ENCODE data around the gene PXN. TPM values are rescaled to one million over a fixed set of nuclear protein-coding genes. Genes with fewer than 3 reads are reported as not detected.
"Not testable (repeated sequence)": the region's sequence is repeated elsewhere in the genome, so short reads cannot be mapped to it uniquely, and the experiment has no call there.

Gene PXN
- total RNA-seq, 1 experiment from 2014 or later: 256 TPM

GRCh38 chr12:120199595-120200306 is 65.8 kb downstream of the PXN start:
- BruUV-seq (replicated peaks): no TSS peak
- ChIA-PET CTCF (interaction anchor here (0.7 to 9.7 kb wide), 9 partner anchors 8 to 115 kb away, joined by 3 to 90 read pairs (median 4); partner anchors contain the start of gene PXN), POLR2A (interaction anchor here (0.7 to 10.9 kb wide), 23 partner anchors 8 to 1605 kb away, joined by 3 to 257 read pairs (median 7); partner anchors contain the start of genes BICDL1, PXN, RAB35 and RNU4-1)
- Mint-ChIP-seq H3K36me3 (ENCODE audit: insufficient read depth, unreplicated experiment) (peaks cover 74% of the 10 kb centered on the region), H3K4me1 (ENCODE audit: insufficient read depth, unreplicated experiment) (peaks cover 29% of the 10 kb centered on the region), H3K9me3 (ENCODE audit: unreplicated experiment) (no peaks in the 10 kb centered on the region), H3K4me3 (ENCODE audit: unreplicated experiment) (peak overlapping the region; percentile 84), H3K27ac (ENCODE audit: low read depth, unreplicated experiment) (peak overlapping the region; percentile 98), H3K27me3 (ENCODE audit: insufficient read depth, unreplicated experiment) (no peaks in the 10 kb centered on the region)
- peak; percentile 88 for DNase-seq (ENCODE audit: unreplicated experiment)
- intact Hi-C loops (cut with micrococcal nuclease): loop anchor here (5.0 kb wide), 1 partner anchor 82 kb away; the partner anchor contains the start of gene RAB35
- TF ChIP-seq CTCF (IDR thresholded peaks at IDR 0.05; ENCODE audit: unreplicated experiment): no peak

- CTCF ChIA-PET: interaction anchor here (6.2 to 9.7 kb wide), 2 partner anchors 29 to 65 kb away, joined by 86 to 90 read pairs; partner anchors contain the start of gene PXN
- H3K36me3 Mint-ChIP-seq (ENCODE audit: insufficient read depth, unreplicated experiment): peaks cover 80% of the 10 kb centered on the region
- DNase-seq (ENCODE audit: unreplicated experiment): no peak
- intact Hi-C loops (cut with micrococcal nuclease): loop anchor here (5.0 kb wide), 1 partner anchor 82 kb away; the partner anchor contains the start of gene RAB35
- no peaks in the 10 kb centered on the region for H3K27me3 Mint-ChIP-seq (ENCODE audit: insufficient read depth, unreplicated experiment)
- peaks cover 29% of the 10 kb centered on the region for H3K4me1 Mint-ChIP-seq (ENCODE audit: insufficient read depth, unreplicated experiment)
- BruUV-seq (replicated peaks): no TSS peak
- H3K9me3 Mint-ChIP-seq (ENCODE audit: unreplicated experiment): no peaks in the 10 kb centered on the region
- H3K4me3 Mint-ChIP-seq (ENCODE audit: unreplicated experiment): peak overlapping the region; percentile 84
- peak overlapping the region; percentile 98 for H3K27ac Mint-ChIP-seq (ENCODE audit: low read depth, unreplicated experiment)
- POLR2A ChIA-PET: interaction anchor here (0.7 to 10.9 kb wide), 13 partner anchors 7 to 1606 kb away, joined by 3 to 257 read pairs (median 25); partner anchors contain the start of genes BICDL1, PXN, RAB35 and RNU4-1
- TF ChIP-seq CTCF (IDR thresholded peaks at IDR 0.05; ENCODE audit: unreplicated experiment): no peak
Observed at GRCh38 chr12:120199025-120199424, 66.5 kb downstream of the PXN start.

GRCh38 chr12:120197542-120197887 is 68.0 kb downstream of the PXN start:
- intact Hi-C loops (cut with micrococcal nuclease): loop anchor here (5.0 kb wide), 1 partner anchor 80 kb away; the partner anchor contains the start of gene RAB35
- Mint-ChIP-seq H3K27me3 (ENCODE audit: insufficient read depth, unreplicated experiment) (no peaks in the 10 kb centered on the region), H3K36me3 (ENCODE audit: insufficient read depth, unreplicated experiment) (peaks cover 80% of the 10 kb centered on the region), H3K4me3 (ENCODE audit: unreplicated experiment) (peak overlapping the region; percentile 51), H3K27ac (ENCODE audit: low read depth, unreplicated experiment) (no peak overlapping the region), H3K4me1 (ENCODE audit: insufficient read depth, unreplicated experiment) (peaks cover 29% of the 10 kb centered on the region), H3K9me3 (ENCODE audit: unreplicated experiment) (no peaks in the 10 kb centered on the region)
- BruUV-seq (replicated peaks): no TSS peak
- ChIA-PET CTCF (interaction anchor here (0.7 to 9.7 kb wide), 4 partner anchors 28 to 705 kb away, joined by 4 to 90 read pairs (median 5); partner anchors contain the start of gene PXN), POLR2A (interaction anchor here (0.6 to 10.9 kb wide), 9 partner anchors 11 to 94 kb away, joined by 3 to 257 read pairs (median 27); partner anchors contain the start of genes PXN, RNU4-1 and RNU4-2)
- no peak for DNase-seq (ENCODE audit: unreplicated experiment)
- no peak for TF ChIP-seq CTCF (IDR thresholded peaks at IDR 0.05; ENCODE audit: unreplicated experiment)

DNA sequence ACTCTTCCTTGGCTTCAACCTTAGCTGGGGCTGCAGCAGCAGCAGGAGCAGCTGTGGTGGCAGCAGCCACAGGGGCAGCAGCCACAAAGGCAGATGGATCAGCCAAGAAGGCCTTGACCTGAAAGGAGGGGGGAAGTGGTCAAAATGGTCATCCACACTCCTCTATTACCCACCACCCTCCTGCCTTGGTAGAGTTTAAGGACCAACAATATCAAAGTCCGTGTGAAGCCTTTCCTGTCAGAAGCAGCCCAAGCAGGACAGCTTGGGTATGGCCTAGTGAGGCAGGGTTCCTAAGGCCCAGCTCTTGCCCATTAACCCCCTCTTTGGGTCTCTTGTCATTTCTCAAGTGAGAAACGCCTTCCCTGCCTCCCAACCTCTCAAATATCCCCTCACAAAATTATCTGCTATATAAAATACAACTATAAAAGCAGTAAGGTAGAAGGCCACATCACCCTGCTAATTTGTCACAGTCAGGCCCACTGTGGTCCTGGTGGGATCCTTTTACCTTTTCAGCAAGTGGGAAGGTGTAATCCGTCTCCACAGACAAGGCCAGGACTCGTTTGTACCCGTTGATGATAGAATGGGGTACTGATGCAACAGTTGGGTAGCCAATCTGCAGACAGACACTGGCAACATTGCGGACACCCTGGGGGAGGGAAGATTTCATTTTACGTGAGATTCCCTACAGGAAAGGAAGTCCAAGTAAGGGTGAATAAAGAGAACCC is 68.6 kb downstream of the PXN start:
- peaks cover 85% of the 10 kb centered on the region for H3K36me3 Mint-ChIP-seq (ENCODE audit: insufficient read depth, unreplicated experiment)
- ChIA-PET CTCF (interaction anchor here (0.7 to 9.7 kb wide), 3 partner anchors 33 to 190 kb away, joined by 3 to 90 read pairs (median 4); partner anchors contain the start of gene PXN), POLR2A (interaction anchor here (0.6 to 10.9 kb wide), 10 partner anchors 19 to 95 kb away, joined by 3 to 257 read pairs (median 18); partner anchors contain the start of genes PXN, RNU4-1 and RNU4-2)
- peak overlapping the region; percentile 51 for H3K4me3 Mint-ChIP-seq (ENCODE audit: unreplicated experiment)
- not testable (repeated sequence) for H3K9me3 Mint-ChIP-seq (ENCODE audit: unreplicated experiment); H3K27me3 Mint-ChIP-seq (ENCODE audit: insufficient read depth, unreplicated experiment); DNase-seq (ENCODE audit: unreplicated experiment); BruUV-seq (replicated peaks); H3K27ac Mint-ChIP-seq (ENCODE audit: low read depth, unreplicated experiment)
- peaks cover 24% of the 10 kb centered on the region for H3K4me1 Mint-ChIP-seq (ENCODE audit: insufficient read depth, unreplicated experiment)
- intact Hi-C loops (cut with micrococcal nuclease): loop anchor here (5.0 kb wide), 1 partner anchor 80 kb away; the partner anchor contains the start of gene RAB35

Measured in MCF 10A (cell line).